NCI-H1048 (cell line): ENCODE results near the gene ANO10.
"Not testable (repeated sequence)": the region's sequence is repeated elsewhere in the genome, so short reads cannot be mapped to it uniquely, and the experiment has no call there.

ENCODE experiments used
- DNase-seq: peaks from one replicate; lab custom pipeline; 2025; lab: John Stamatoyannopoulos, UW

ANO10 gene

GRCh38 chr3:43518515-43518914 is 103.3 kb downstream of the ANO10 start:
- not testable (repeated sequence) for DNase-seq

GRCh38 chr3:43515970-43516635 is 105.7 kb downstream of the ANO10 start:
- no peak for DNase-seq

GRCh38 chr3:43515208-43515917 is 106.4 kb downstream of the ANO10 start:
- no peak for DNase-seq

GRCh38 chr3:43512754-43513404 is 108.9 kb downstream of the ANO10 start:
- no peak for DNase-seq

GRCh38 chr3:43506644-43507043 is 115.2 kb downstream of the ANO10 start:
- DNase-seq = no peak

- DNase-seq = no peak
Measured at GRCh38 chr3:43505351-43505750, 116.5 kb downstream of the ANO10 start.

- no peak for DNase-seq
Measured at GRCh38 chr3:43503067-43503728, 118.6 kb downstream of the ANO10 start.

GRCh38 chr3:43499256-43499655 is 122.6 kb downstream of the ANO10 start:
- DNase-seq = no peak

GRCh38 chr3:43497905-43498365 is 123.9 kb downstream of the ANO10 start:
- no peak for DNase-seq

- no peak for DNase-seq
Measured at GRCh38 chr3:43497422-43497821, 124.4 kb downstream of the ANO10 start.

GRCh38 chr3:43496740-43497375 is 125.0 kb downstream of the ANO10 start:
- no peak for DNase-seq

GRCh38 chr3:43492932-43493331 is 128.9 kb downstream of the ANO10 start:
- DNase-seq = not testable (repeated sequence)

GRCh38 chr3:43491807-43492206 is 130.0 kb downstream of the ANO10 start:
- not testable (repeated sequence) for DNase-seq

GRCh38 chr3:43490640-43491185 is 131.1 kb downstream of the ANO10 start:
- DNase-seq = no peak

GRCh38 chr3:43489930-43490329 is 131.9 kb downstream of the ANO10 start:
- no peak for DNase-seq

GRCh38 chr3:43485931-43486330 is 135.9 kb downstream of the ANO10 start:
- DNase-seq = no peak

- DNase-seq = no peak
Measured at GRCh38 chr3:43484926-43485488, 136.8 kb downstream of the ANO10 start.

GRCh38 chr3:43481375-43481774 is 140.4 kb downstream of the ANO10 start:
- no peak for DNase-seq

- not testable (repeated sequence) for DNase-seq
Measured at GRCh38 chr3:43478839-43479238, 143.0 kb downstream of the ANO10 start.

GRCh38 chr3:43478118-43478785 is 143.6 kb downstream of the ANO10 start:
- no peak for DNase-seq

GRCh38 chr3:43477600-43477999 is 144.2 kb downstream of the ANO10 start:
- no peak for DNase-seq
